IPS-18c (cell line): ENCODE results near the gene EFCAB13.
A peak's percentile ranks its signal among the peaks of the same experiment; 100 is the strongest.
"Not testable (repeated sequence)": the region's sequence is repeated elsewhere in the genome, so short reads cannot be mapped to it uniquely, and the experiment has no call there.

Experiments used
- H3K4me3 ChIP-seq: 2 replicates; pipeline ENCODE4 v1.7.0; 2013; ENCODE audit warnings: low read depth, mild to moderate bottlenecking, low read length, moderate library complexity; ENCODE audit not compliant: insufficient read depth
- H3K9me3 ChIP-seq: one replicate; pipeline ENCODE4 v1.6.1; 2013; ENCODE audit warnings: mild to moderate bottlenecking, low read length, moderate library complexity; ENCODE audit not compliant: control insufficient read depth, insufficient read depth

EFCAB13 gene

DNA sequence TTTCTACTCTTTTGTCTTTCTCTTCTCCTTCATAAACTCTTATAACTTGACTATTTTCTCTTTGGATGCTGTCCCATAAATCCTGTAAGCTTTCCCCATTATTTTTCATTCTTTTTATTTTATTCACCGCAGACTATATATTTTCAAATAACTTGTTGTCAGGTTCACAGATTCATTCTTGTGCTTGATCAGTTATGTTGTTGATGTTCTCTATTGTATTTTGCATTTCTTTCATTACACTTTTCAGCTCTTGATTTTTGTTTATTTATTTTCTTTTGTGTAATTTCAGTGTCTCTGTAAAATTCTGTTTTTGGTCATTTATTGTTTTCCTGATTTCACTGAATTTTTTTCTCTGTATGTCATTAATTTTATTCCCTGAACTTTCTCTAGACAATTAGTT is 49.2 kb downstream of the EFCAB13 start:
- Histone ChIP-seq H3K9me3 (no peaks in the 10 kb centered on the region), H3K4me3 (no peak overlapping the region)

DNA sequence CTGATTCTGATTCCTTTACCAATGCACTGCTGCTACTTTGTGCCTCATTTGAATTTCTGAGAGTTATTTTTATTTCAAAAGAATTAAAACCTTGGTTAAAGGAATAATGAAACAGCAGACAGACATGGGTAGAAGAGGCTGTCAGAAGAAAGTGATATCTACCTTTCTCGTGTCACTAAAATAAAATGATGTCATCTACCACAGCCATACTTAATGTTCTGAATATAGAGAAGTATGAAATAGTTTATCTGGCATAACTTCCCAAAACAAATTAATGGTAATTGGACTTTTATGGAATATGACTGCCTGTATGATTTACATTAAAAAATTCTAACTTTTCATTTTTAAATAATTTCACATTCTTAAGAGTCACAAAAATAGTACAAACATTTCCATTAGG is 52.5 kb downstream of the EFCAB13 start:
- Histone ChIP-seq H3K9me3 (no peaks in the 10 kb centered on the region), H3K4me3 (no peak overlapping the region)

- Histone ChIP-seq H3K9me3 (peaks cover 5% of the 10 kb centered on the region), H3K4me3 (no peak overlapping the region)
Measured at GRCh38 chr17:47388825-47389224, 65.1 kb downstream of the EFCAB13 start.

GRCh38 chr17:47397532-47398128 is 73.9 kb downstream of the EFCAB13 start:
- not testable (repeated sequence) for H3K9me3 ChIP-seq, H3K4me3 ChIP-seq

- Histone ChIP-seq H3K9me3 (no peaks in the 10 kb centered on the region), H3K4me3 (no peak overlapping the region)
Measured at GRCh38 chr17:47400333-47400732, 76.6 kb downstream of the EFCAB13 start.

DNA sequence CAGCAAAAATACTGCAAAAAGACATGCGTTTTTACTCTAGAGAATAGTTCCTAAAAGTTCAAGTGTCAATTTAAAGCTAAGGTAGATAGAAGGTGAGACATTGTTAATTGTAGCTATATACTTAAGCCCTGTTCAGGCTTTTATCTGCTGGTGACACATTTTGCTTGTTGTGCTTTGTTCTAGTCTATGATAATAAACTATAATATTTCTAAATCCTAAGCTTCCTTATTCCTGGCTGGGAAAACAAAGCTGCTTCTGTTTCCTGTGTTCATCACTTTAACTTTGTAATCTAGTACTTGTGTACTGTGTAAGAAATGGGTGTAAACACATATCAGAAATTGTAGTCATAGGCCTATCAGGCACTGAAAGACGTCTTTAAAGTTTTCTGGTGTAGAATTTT is 77.3 kb downstream of the EFCAB13 start:
- Histone ChIP-seq H3K4me3 (no peak overlapping the region), H3K9me3 (no peaks in the 10 kb centered on the region)

GRCh38 chr17:47404006-47404405 is 80.3 kb downstream of the EFCAB13 start:
- Histone ChIP-seq H3K9me3 (no peaks in the 10 kb centered on the region), H3K4me3 (no peak overlapping the region)

DNA sequence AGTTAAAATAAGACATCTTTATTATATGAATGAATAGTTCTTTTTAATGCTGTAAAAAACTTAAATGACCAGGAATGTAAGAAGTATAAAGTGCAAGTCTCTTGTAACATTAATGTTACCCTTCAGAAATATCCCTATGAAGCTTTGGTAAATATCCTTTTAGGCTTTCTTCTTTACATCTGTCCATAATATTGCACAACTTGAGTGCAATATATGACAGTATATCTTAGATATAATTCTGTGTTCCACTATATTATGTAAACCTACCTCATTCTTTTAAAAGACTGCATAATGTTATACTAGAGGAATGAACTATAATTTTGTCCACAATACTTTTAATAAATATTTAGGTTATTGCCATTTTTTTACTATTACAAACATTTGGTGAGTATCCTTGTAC is 81.1 kb downstream of the EFCAB13 start:
- no peak overlapping the region for H3K4me3 ChIP-seq
- no peaks in the 10 kb centered on the region for H3K9me3 ChIP-seq

- Histone ChIP-seq H3K9me3 (no peaks in the 10 kb centered on the region), H3K4me3 (no peak overlapping the region)
Measured at GRCh38 chr17:47413872-47414271, 90.1 kb downstream of the EFCAB13 start.

DNA sequence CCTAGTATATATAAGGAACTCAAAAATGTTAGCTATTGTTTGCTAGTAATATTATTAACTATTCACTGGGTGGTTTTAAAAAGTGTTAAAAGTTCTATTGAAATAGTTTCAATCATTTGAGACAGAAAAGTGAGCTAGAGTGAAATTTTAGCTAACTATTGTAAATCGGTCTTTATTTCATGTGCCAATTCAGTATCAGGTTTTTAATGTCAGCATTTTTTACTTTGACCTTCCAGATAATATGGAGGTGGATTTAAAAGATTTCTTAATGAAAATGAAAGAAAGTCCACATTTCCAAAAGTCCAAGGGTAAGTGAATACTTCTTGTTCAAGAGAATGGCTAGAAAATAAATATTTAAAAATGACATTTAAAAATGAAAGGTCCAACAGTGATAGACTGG is 90.9 kb downstream of the EFCAB13 start:
- no peak overlapping the region for H3K4me3 ChIP-seq
- H3K9me3 ChIP-seq, result peaks cover 2% of the 10 kb centered on the region

DNA sequence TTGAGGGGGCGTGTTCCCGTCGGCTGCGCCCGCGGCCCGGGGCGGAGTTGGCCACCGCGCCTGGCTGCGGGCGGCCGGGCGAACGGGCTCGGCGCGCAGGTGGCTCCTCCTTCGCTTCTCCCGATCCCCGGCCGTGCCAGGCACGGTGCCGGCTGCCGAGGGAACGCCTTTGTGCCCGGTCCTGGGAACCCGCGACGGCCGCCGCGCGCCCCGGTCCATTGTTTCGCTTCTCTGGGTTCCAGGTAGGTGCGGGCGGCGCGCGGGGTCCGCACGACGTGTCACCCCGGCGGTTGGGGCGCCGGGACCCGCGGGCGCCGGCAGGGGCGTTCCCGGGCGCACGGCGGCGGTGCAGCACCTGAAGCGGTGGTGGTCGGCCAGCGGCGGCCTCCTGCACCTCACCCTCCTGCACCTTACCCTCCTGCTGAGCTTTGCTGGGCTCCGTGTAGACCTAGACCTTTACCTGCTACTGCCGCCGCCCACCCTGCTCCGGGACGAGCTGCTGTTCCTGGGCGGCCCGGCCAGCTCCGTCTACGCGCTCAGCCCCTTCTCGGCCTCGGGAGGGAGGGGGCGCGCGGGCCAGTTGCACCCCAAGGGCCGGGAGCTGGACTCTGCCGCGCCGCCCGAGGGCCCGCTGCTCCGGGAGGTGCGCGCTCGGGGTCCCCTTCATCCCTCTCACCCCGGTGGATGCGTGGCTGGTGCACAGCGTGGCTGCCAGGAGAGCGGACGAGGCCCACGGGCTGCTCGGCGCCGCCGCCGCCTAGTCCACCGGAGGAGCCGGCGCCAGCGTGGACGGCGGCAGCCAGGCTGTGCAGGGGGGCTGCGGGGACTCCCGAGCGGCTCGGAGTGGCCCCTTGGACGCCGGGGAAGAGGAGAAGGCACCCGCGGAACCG is 99.9 kb downstream of the EFCAB13 start:
- H3K4me3 ChIP-seq, result peak overlapping the region; percentile 66
- H3K9me3 ChIP-seq, result peaks cover 2% of the 10 kb centered on the region

- H3K4me3 ChIP-seq, H3K9me3 ChIP-seq: not testable (repeated sequence)
Measured at GRCh38 chr17:47425233-47425632, 101.5 kb downstream of the EFCAB13 start.

GRCh38 chr17:47425887-47426635 is 102.3 kb downstream of the EFCAB13 start:
- H3K9me3 ChIP-seq, H3K4me3 ChIP-seq: not testable (repeated sequence)

DNA sequence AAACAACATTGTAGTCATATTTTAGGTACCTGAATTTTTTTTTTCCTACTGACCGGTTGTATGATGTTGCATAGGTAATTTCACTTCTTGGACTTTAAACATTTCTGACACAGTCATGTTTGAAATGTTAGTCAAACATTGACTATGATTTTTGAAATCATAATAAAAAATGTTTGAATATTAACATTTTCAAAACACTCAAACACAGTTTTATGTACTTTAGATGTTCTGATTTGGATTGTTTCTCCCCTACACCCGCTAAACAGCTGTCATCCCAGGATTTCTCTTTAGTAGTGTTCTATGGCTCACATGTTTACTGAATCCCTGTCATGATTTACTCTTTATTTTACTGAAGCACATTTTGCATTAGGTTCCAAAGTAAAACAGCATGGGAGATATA is 104.2 kb downstream of the EFCAB13 start:
- no peak overlapping the region for H3K4me3 ChIP-seq
- no peaks in the 10 kb centered on the region for H3K9me3 ChIP-seq

DNA sequence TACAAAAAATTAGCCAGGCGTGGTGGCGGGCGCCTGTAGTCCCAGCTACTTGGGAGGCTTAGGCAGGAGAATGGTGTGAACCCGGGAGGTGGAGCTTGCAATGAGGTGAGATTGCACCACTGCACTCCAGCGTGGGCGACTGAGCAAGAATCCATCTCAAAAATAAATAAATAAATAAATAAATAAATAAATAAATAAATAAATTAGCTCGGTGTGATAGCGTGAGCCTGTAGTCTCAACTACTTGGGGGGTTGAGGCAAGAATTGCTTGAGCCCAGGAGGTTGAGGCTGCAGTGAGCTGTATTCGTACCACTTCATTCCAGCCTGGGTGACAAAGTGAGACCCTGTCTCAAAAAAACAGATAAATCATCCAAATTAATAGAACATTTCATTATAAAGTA is 108.5 kb downstream of the EFCAB13 start:
- not testable (repeated sequence) for H3K4me3 ChIP-seq, H3K9me3 ChIP-seq

DNA sequence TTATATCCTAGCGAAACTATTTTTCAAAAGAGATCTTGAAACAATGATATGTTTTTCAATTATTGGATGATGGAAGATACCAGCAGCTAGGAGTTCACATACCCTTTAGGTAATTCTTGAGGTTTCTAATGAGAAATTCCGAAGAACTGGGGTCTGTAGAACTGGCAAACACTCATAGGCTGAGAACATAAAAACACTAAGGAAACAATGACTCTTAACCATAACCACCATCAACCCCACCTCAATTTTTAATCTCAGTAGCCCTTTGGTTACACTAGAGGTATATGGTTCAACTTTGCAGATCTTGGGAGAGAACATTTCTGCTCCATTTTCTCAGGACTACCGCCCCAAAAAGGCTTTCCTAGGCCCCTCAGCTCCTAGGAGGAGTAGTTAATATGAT is 141.4 kb downstream of the EFCAB13 start:
- H3K4me3 ChIP-seq, result no peak overlapping the region
- H3K9me3 ChIP-seq, result no peaks in the 10 kb centered on the region

GRCh38 chr17:47466976-47467375 is 143.2 kb downstream of the EFCAB13 start:
- H3K9me3 ChIP-seq, H3K4me3 ChIP-seq: not testable (repeated sequence)

DNA sequence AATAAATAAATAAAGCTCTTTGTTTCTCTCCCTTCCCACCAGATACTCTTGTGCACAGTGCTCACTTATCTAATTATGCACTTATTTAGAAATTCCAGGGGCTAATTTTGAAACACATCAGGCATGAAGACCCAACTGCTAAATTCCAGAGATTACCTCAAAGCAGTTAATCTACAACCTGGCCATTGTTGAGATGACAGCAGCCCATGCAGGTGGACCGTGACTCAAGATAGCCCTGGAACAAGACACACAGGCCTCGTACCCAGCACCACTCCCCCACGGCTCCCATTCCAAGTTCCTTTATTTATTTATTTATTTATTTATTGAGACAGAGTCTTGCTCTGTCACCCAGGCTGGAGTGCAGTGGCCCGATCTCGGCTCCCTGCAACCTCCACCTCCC is 147.1 kb downstream of the EFCAB13 start:
- Histone ChIP-seq H3K9me3 (no peaks in the 10 kb centered on the region), H3K4me3 (no peak overlapping the region)
